PC-3 (cell line): ENCODE results near the gene SPRTN. TPM values are rescaled to one million over a fixed set of nuclear protein-coding genes. Genes with fewer than 3 reads are reported as not detected.

Source experiments
- ATAC-seq: fragments of 200-7000 bp; cut with Tn5 transposase; 2 replicates; pipeline ENCODE4 v1.9.1; 2020; ENCODE audit warnings: mild to moderate bottlenecking, moderate library complexity
- BruUV-seq: library from RNA; stranded (reverse); fragments of 400-500 nt; replicated peaks from 2 replicates; lab custom pipeline; 2021; lab: Mats Ljungman, UMichigan
- CTCF ChIA-PET: fragments of 300-600 bp; sonication (Branson Sonifier 250); formaldehyde crosslinking; loops from one replicate; lab custom pipeline; 2022; ENCODE audit warnings: antibody characterized with exemption; lab: Charles Lee
- POLR2A ChIA-PET: fragments of 300-600 bp; sonication (Branson Sonifier 250); formaldehyde crosslinking; loops from one replicate; lab custom pipeline; 2022; ENCODE audit warnings: antibody characterized with exemption; ENCODE audit not compliant: unreplicated experiment; lab: Charles Lee
- DNase-seq: peaks from one replicate; pipeline ENCODE4 v3.0.0-alpha.2; 2015
- H2AFZ ChIP-seq: fragments of 300-600 bp; sonication (generic); 2 replicates; pipeline ENCODE4 v1.6.0; 2016; ENCODE audit warnings: antibody characterized with exemption, low read length
- H3F3A ChIP-seq: fragments of 300-600 bp; sonication (generic); one replicate; pipeline ENCODE4 v1.6.0; 2017; ENCODE audit warnings: antibody characterized with exemption, low read length, control low read depth, mild to moderate bottlenecking; ENCODE audit not compliant: unreplicated experiment
- H3K27ac ChIP-seq: fragments of 300-600 bp; sonication (generic); 2 replicates; pipeline ENCODE4 v1.5.1; 2016; ENCODE audit warnings: mild to moderate bottlenecking, low read length
- H3K27me3 ChIP-seq: fragments of 300-600 bp; sonication (generic); 2 replicates; pipeline ENCODE4 v1.6.1; 2016; ENCODE audit warnings: low read length, mixed read lengths
- H3K36me3 ChIP-seq: fragments of 300-600 bp; sonication (generic); 2 replicates; pipeline ENCODE4 v1.6.1; 2016; ENCODE audit warnings: low read depth, mixed run types, low read length, mixed read lengths
- H3K4me1 ChIP-seq: fragments of 300-600 bp; sonication (generic); 2 replicates; pipeline ENCODE4 v1.5.1; 2016; ENCODE audit warnings: low read length; ENCODE audit not compliant: insufficient read depth
- H3K4me2 ChIP-seq: fragments of 300-600 bp; sonication (generic); 2 replicates; pipeline ENCODE4 v1.6.0; 2016; ENCODE audit warnings: low read length
- H3K4me3 ChIP-seq: fragments of 300-600 bp; sonication (generic); 2 replicates; pipeline ENCODE4 v1.5.1; 2016; ENCODE audit warnings: mild to moderate bottlenecking, low read length, mixed read lengths
- H3K79me2 ChIP-seq: fragments of 300-600 bp; sonication (generic); 2 replicates; pipeline ENCODE4 v1.6.1; 2017; ENCODE audit warnings: low read length, mixed read lengths
- H3K9ac ChIP-seq: fragments of 300-600 bp; sonication (generic); 2 replicates; pipeline ENCODE4 v1.6.0; 2016; ENCODE audit warnings: mild to moderate bottlenecking, low read length
- H3K9me2 ChIP-seq: fragments of 300-600 bp; sonication (generic); replicated peaks from 2 replicates; pipeline ENCODE4 v1.6.1; 2016; ENCODE audit warnings: mixed run types, low read length, mixed read lengths
- H3K9me3 ChIP-seq: fragments of 300-600 bp; sonication (generic); 2 replicates; pipeline ENCODE4 v1.6.1; 2016; ENCODE audit warnings: low read length, mixed read lengths
- H4K20me1 ChIP-seq: fragments of 300-600 bp; sonication (generic); 2 replicates; pipeline ENCODE4 v1.6.1; 2016; ENCODE audit warnings: low read length, mixed read lengths
- EZH2 ChIP-seq: fragments of 300-600 bp; sonication (generic); IDR thresholded peaks from one replicate; pipeline ENCODE4 v1.6.1; 2017; ENCODE audit warnings: antibody characterized with exemption, mild to moderate bottlenecking, low read length; ENCODE audit not compliant: unreplicated experiment
- EZH2phosphoT487 ChIP-seq: fragments of 300-600 bp; sonication (generic); IDR thresholded peaks from 2 replicates; pipeline ENCODE4 v1.6.1; 2018; ENCODE audit warnings: mild to moderate bottlenecking, antibody characterized with exemption, low read length, borderline replicate concordance
- intact Hi-C: fragments of 100-400 bp; cut with micrococcal nuclease; formaldehyde crosslinking; loops from 2 replicates; pipeline ENCODE4 v1.9.0; 2023
- total RNA-seq: library from RNA; depleted of rRNA; stranded (reverse); fragments of >200 nt; gene quantifications from 2 replicates; pipeline ENCODE4 v1.2.3, GENCODE V29; 2014
- TF ChIP-seq, protein P1 (sequence below): fragments of 300-600 bp; sonication (generic); conservative IDR thresholded peaks from 2 replicates; pipeline ENCODE4 v1.5.1; 2017; ENCODE audit warnings: antibody characterized with exemption, low read depth, mild to moderate bottlenecking, low read length

The SPRTN gene
- total RNA-seq, 1 experiment from 2014 or later = 27.8 TPM

DNA sequence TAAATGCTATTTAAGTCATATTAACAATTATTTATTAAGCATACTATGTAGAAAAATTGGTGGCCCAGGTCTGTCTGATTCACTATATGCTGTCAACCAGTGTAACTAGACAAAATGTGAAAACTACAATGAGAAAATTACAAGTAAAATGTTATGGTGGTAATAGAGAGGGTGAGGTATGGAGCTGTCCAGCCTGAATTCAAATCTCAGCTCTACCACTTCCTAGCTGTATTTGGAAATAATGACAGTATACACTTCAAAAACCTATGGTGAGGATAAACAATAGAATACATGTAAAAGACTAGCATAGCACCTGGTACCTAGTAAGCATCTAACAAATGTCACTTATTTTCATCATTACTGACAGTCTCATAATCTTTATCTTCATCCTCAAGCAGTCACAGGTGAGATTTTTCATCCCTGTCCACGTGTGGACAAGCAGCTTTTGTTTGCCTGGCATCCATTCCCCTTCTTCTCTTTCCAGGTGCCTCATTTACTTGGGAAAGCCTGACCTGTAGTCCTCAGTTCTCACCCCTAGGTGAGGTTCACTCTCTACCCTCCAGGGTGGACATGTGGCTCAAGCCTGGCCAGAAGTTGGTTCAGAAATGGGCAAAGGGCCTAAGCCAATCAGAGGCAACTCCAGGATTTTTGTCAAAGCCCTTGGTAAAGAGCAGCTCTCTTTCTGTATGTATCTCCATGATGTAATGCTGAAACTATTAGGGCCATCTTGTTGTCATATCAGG lies 54.5 kb downstream of the SPRTN start:
- BruUV-seq = no TSS peak
- no peaks in the 10 kb centered on the region for H3K27me3 ChIP-seq
- peaks cover 87% of the 10 kb centered on the region for H3K79me2 ChIP-seq
- H2AFZ ChIP-seq = no peak overlapping the region
- TF ChIP-seq, protein P1, sequence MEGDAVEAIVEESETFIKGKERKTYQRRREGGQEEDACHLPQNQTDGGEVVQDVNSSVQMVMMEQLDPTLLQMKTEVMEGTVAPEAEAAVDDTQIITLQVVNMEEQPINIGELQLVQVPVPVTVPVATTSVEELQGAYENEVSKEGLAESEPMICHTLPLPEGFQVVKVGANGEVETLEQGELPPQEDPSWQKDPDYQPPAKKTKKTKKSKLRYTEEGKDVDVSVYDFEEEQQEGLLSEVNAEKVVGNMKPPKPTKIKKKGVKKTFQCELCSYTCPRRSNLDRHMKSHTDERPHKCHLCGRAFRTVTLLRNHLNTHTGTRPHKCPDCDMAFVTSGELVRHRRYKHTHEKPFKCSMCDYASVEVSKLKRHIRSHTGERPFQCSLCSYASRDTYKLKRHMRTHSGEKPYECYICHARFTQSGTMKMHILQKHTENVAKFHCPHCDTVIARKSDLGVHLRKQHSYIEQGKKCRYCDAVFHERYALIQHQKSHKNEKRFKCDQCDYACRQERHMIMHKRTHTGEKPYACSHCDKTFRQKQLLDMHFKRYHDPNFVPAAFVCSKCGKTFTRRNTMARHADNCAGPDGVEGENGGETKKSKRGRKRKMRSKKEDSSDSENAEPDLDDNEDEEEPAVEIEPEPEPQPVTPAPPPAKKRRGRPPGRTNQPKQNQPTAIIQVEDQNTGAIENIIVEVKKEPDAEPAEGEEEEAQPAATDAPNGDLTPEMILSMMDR = no peak
- CTCF ChIA-PET = no interaction called here
- H4K20me1 ChIP-seq = peaks cover 7% of the 10 kb centered on the region; the same call in 1 of the 2 replicates
- H3K4me3 ChIP-seq = no peak overlapping the region
- no peak for ATAC-seq
- peaks cover 13% of the 10 kb centered on the region for H3F3A ChIP-seq
- H3K9ac ChIP-seq = no peak overlapping the region
- DNase-seq = no peak
- H3K27ac ChIP-seq = no peak overlapping the region
- intact Hi-C loops = no loop called here
- no peaks in the 10 kb centered on the region for H3K9me3 ChIP-seq
- no peaks in the 10 kb centered on the region for H3K9me2 ChIP-seq
- H3K4me1 ChIP-seq = peaks cover 59% of the 10 kb centered on the region
- no peaks in the 10 kb centered on the region for H3K36me3 ChIP-seq
- no peak overlapping the region for H3K4me2 ChIP-seq
- POLR2A ChIA-PET = no interaction called here

DNA sequence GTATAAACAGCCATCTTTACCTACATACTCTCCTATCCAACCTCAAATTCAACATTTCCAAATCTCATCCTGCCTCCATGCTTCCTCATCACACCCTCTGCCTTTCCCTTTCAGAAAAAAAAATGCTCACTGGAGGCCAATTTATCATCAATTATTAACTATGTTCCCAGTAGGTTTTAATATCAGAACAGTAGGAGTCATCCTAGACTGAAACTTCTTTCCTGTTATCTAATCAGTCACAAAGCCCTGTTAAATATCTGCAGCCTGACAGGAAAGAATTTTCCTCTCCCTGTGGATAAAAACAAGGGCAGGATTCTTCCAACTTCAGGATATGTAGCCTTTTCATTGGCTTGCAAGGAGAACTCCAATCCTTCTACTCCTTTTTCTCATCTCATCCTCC lies 55.6 kb downstream of the SPRTN start:
- no peaks in the 10 kb centered on the region for H3K27me3 ChIP-seq
- intact Hi-C loops = loop anchor here (2.0 kb wide), 1 partner anchor 25 kb away; no protein-coding TSS in a partner anchor
- H3K4me3 ChIP-seq = no peak overlapping the region
- H3K9me3 ChIP-seq = no peaks in the 10 kb centered on the region
- peaks cover 13% of the 10 kb centered on the region for H3F3A ChIP-seq
- no peak overlapping the region for H2AFZ ChIP-seq
- H3K4me2 ChIP-seq = no peak overlapping the region
- H3K79me2 ChIP-seq = peaks cover 88% of the 10 kb centered on the region
- ATAC-seq (no peak), DNase-seq (no peak)
- H3K9me2 ChIP-seq = no peaks in the 10 kb centered on the region
- POLR2A ChIA-PET = interaction anchor here (0.6 kb wide), 1 partner anchor 48 kb away, joined by 10 read pairs; no protein-coding TSS in a partner anchor
- CTCF ChIA-PET = no interaction called here
- peaks cover 4% of the 10 kb centered on the region; the same call in 1 of the 2 replicates for H4K20me1 ChIP-seq
- no TSS peak for BruUV-seq
- no peak overlapping the region for H3K9ac ChIP-seq
- H3K36me3 ChIP-seq = no peaks in the 10 kb centered on the region
- TF ChIP-seq, protein P1 = no peak
- TF ChIP-seq EZH2 (no peak), EZH2phosphoT487 (no peak)
- no peak overlapping the region for H3K27ac ChIP-seq
- peaks cover 49% of the 10 kb centered on the region for H3K4me1 ChIP-seq
